GM18867 (cell line): ENCODE data around the gene PIGU.
A peak's percentile ranks its signal among the peaks of the same experiment; 100 is the strongest.
"Not testable (repeated sequence)": the region's sequence is repeated elsewhere in the genome, so short reads cannot be mapped to it uniquely, and the experiment has no call there.

ENCODE experiments used
- ATAC-seq: cut with Tn5 transposase; IDR thresholded peaks from one replicate; pipeline ENCODE4 v1.9.1; 2021; ENCODE audit warnings: mild to moderate bottlenecking, moderate library complexity; ENCODE audit not compliant: unreplicated experiment

Gene PIGU

GRCh38 chr20:34516247-34517113 lies 160.4 kb downstream of the PIGU start, which contains the start of gene DYNLRB1:
Gene DYNLRB1, plus strand, starts transcription at chr20:34516422. Its CDS starts 37 bp downstream, at chr20:34516459.
- peak; percentile 68 for ATAC-seq

DNA sequence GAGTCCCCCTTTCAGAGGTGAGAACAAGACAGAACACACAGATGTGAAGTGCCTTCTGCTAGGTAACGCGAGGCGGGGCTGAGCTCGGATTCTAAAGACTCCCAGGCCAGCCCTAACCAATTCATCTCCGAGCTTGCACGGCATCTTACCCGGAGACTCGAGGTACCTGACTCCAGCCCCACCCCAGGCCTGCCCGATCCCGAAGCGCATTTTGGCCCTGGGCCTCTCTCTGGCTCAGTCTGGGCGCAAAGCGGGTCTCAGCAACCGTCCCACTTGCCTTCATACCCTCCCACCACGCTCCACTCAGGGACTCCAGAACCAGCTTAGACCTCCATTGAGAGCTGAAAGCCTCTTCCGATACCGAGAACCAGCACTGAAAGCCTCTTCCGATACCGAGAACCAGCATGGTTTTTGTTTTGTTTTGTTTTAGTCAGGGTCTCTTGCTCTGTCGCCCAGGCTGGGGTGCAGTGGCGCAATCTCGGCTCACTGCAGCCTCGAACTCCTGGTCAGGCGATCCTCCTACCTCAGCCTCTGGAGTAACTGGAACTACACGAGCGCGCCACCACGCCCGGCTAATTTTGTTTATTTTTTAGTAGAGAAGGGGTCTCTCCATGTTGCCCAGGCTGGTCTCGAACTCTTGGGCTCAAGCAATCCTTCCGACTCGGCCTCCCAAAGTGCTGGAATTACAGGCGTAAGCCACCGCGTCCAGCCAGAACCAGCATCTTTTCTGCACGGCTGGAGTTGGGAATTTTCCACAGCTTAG lies 161.2 kb downstream of the PIGU start:
- ATAC-seq: peak; percentile 57

DNA sequence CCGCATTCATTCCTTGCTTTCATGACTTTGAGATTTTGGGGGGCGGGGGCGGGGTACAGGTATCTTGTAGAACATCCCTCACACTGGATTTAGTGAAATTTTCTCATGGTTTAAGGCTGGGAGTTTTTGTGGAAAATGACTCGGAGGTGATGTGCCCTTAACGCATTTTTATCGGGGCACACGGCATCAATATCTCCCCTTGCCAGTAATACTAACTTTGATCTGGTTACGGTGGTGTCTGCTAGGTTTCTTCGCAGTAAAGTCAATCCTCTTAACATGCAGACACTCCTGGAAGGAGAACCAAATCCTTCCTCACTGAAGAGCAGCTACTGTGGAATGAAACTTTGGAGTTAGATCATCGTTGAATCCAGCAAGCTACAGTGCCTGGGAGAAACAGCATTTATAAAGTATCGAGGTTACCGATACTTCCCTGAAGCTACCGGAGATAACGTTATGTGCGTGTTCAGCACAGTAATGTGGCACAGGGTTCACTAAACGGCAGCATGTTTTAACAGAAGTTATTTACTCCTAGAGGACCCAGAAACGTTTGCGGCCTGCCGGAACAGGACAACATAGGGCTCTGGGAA lies 161.9 kb downstream of the PIGU start:
- no peak for ATAC-seq

DNA sequence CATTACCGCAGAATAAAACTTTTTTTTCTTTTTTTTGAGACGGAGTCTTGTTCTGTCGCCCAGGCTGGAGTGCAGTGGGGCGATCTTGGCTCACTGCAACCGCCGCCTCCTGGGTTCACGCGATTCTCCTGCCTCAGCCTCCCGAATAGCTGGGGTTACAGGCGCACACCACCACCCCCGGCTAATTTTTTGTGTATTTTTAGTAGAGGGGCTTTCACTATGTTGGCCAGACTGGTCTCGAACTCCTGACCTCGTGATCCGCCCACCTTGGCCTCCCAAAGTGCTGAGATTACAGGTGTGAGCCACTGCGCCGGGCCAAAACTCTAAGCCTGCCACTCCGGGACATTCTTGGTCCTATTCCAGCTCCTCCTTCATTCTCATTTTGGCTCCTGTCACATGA lies 162.9 kb downstream of the PIGU start:
- not testable (repeated sequence) for ATAC-seq

DNA sequence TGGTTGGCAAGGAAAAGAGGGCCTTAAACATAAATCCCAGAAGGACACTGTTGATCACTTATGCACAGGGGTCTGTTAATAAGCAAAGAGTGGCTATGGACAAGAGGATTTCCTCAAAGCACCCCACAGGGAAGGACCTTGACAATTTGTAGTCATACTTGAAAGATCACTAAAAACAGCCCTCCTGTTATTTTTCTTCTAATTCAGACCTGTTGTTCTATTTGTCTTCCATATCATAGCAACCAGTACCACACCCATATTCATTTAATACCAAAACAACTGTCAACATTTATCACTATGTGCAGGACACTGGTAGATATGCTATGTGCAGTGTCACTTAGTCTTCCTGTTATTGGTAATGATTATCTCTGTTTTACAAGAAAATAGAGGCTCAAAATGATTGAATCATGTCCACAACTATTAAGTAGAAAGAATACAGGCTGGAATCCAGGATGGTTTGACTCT lies 163.9 kb downstream of the PIGU start:
- ATAC-seq: no peak

- ATAC-seq: no peak
Observed at GRCh38 chr20:34512266-34512954, 164.5 kb downstream of the PIGU start.

DNA sequence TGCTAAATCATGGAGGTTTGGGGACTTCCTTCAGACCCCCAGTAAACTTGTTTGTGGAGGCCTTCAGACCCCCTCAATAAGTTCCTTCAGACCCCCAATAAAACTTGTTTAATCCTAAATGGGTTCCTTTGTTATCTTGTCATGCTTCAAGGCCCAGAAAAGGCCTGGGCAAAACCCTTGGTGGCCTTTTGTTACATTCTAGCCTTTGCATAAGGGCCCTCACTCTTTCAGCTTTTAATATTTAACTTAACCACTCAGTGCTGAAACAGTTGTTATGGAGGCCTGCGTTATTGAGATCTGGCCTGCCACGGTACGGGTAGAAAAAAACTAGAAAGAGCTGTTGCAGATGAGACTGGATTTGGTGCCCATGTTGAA lies 165.0 kb downstream of the PIGU start:
- ATAC-seq: no peak

- ATAC-seq: no peak
Observed at GRCh38 chr20:34510575-34510974, 166.3 kb downstream of the PIGU start.
